ENCODE data around the gene CA14. TPM values are rescaled to one million over a fixed set of nuclear protein-coding genes. Genes with fewer than 3 reads are reported as not detected.
"Not testable (repeated sequence)": the region's sequence is repeated elsewhere in the genome, so short reads cannot be mapped to it uniquely, and the experiment has no call there.

Gene CA14
- 0.69 TPM for total RNA-seq

- DNase-seq: no peak
These were observed at the start of gene CA14 for GRCh38 chr1:150257624-150258585. CA14 (plus strand) TSS chr1:150257774; CDS start chr1:150258129, 355 bp downstream.

GRCh38 chr1:150208460-150208859 lies 49.1 kb upstream of the CA14 start:
- DNase-seq: not testable (repeated sequence)

GRCh38 chr1:150210091-150210490 lies 47.5 kb upstream of the CA14 start:
- no peak for DNase-seq

GRCh38 chr1:150210706-150211105 lies 46.9 kb upstream of the CA14 start:
- no peak for DNase-seq

GRCh38 chr1:150212070-150212469 lies 45.5 kb upstream of the CA14 start:
- no peak for DNase-seq

- peak; percentile 96 for DNase-seq
These were observed 44.1 kb upstream of the CA14 start for GRCh38 chr1:150213170-150214098.

GRCh38 chr1:150214099-150214756 lies 43.3 kb upstream of the CA14 start:
- DNase-seq: not testable (repeated sequence)

- DNase-seq: not testable (repeated sequence)
These were observed 41.7 kb upstream of the CA14 start for GRCh38 chr1:150215855-150216254.

- no peak for DNase-seq
These were observed 36.0 kb upstream of the CA14 start for GRCh38 chr1:150221552-150221951.

GRCh38 chr1:150224983-150225382 lies 32.6 kb upstream of the CA14 start:
- no peak for DNase-seq

- DNase-seq: no peak
These were observed 32.0 kb upstream of the CA14 start for GRCh38 chr1:150225546-150225945.

- DNase-seq: no peak
These were observed 31.1 kb upstream of the CA14 start for GRCh38 chr1:150226486-150226885.

- DNase-seq: no peak
These were observed 30.3 kb upstream of the CA14 start for GRCh38 chr1:150227228-150227627.

GRCh38 chr1:150228246-150228645 lies 29.3 kb upstream of the CA14 start:
- not testable (repeated sequence) for DNase-seq

GRCh38 chr1:150232921-150233320 lies 24.7 kb upstream of the CA14 start:
- not testable (repeated sequence) for DNase-seq

GRCh38 chr1:150233359-150234308 lies 23.9 kb upstream of the CA14 start:
- no peak for DNase-seq

- DNase-seq: no peak
These were observed 23.3 kb upstream of the CA14 start for GRCh38 chr1:150234309-150234565.

GRCh38 chr1:150234566-150235293 lies 22.8 kb upstream of the CA14 start:
- peak; percentile 77 for DNase-seq

- no peak for DNase-seq
These were observed 22.2 kb upstream of the CA14 start for GRCh38 chr1:150235294-150235851.

All from skin of body (tissue), 2 donors.